RPMI8226 (cell line): Measurements from ENCODE around the gene MBD3L5.
"Not testable (repeated sequence)": the region's sequence is repeated elsewhere in the genome, so short reads cannot be mapped to it uniquely, and the experiment has no call there.

Experiments
- DNase-seq: peaks from one replicate; pipeline ENCODE4 v3.0.0-alpha.2; 2015

Gene MBD3L5

DNA sequence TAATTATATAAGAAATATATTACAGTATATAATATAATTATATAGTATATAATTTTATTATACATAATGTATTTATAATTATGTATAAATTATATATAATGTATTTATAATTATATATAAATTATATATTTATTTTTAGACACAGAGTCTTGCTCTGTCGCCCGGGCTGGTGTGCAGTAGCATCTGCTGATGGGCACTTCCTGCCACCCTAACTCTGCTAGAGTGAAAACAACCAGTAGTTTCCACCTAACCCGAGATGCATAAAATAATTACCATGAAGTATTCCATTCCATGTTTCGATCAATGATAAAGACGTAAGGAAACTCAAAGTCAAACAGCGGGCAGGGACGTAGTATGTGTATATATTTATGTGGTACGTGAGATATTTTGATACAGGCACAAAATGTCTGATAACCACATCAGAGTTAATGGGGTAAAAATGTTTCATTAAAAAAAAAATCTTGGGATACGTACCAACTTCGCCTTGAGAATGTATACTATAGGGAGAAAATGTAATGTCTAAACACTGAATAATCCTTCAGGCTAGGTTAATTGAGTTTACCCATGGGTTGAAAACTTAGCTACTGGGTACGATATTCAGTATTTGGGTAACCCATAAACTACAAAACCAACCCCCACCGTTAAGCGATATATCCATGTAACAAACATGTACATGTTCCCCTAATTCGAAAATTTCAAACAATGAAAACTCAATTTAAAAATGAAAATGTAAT lies 24.4 kb downstream of the MBD3L5 start:
- not testable (repeated sequence) for DNase-seq

GRCh38 chr19:7055679-7056078 lies 25.3 kb downstream of the MBD3L5 start:
- DNase-seq: not testable (repeated sequence)

DNA sequence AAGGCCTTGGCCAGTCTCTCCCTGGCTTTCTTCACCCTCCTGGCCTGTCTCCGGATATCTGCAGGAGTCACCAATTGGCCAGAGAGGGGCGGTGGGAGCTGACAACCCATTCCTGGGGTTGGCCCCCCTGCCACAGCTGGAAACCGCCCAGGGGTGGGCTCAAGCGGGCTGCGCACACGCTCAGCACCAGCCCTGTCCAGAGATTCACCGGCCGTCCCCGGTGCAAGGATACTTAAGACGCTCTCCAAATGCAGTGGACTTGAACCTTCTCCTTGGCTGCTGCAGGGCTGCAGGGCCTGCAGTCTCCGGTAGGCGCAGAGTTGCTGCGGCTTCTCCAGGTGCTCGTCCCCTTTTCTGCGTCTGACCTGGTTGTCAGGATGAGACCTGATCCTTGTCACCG lies 26.0 kb downstream of the MBD3L5 start:
- not testable (repeated sequence) for DNase-seq

- not testable (repeated sequence) for DNase-seq
Measured at GRCh38 chr19:7058576-7058975, 28.2 kb downstream of the MBD3L5 start, which contains the start of gene MBD3L3. Gene MBD3L3 (minus strand): TSS chr19:7058676. CDS start chr19:7058605, 71 bp downstream.

- DNase-seq: not testable (repeated sequence)
Measured at GRCh38 chr19:7059977-7060376, 29.6 kb downstream of the MBD3L5 start.

DNA sequence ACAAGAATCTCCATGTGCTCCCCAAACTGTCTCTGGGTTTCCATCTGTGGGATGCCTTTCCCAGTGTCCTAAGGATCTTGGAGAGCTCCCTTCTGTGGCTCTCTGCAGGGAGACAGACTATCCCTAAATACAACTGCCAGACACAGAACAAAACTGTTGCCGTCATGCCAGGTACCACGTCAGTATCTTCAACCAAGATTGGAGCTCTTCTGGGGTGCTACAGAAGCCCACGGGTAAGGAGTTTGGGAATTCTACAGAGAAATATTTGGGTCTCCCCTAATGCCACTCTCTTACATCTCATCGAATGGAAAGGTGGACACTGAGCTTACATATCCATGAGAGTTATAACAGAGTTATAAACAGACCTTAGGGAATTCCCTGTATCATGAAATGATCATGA lies 33.0 kb downstream of the MBD3L5 start:
- no peak for DNase-seq

DNA sequence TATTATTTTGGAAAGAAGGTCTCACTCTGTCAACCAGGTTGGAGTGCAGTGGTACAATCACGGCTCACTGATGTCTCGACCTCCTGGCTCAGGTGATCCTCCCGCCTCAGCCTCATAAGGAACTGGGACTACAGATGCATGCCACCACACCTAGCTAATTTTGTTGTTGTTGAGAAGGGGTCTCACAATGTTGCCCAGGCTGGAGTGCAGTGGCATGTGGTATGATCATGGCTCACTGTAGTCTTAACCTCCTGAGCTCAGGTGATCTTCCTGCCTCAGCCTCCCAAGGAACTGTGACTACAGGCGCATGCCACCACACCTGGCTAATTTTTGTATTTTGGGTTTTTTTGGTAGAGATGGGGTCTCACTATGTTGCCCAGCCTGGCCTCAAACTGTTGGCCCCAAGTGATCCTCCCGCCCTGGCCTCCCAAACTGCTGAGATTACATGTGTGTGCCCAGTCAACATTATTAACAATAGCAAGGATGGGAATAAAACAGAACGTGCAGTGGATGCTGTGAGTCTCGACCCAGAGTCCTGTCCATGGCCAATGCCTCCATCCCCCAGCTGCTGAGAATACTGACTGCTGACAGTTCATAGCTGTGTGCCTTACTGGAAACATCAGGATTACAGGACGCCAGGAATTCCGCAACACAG lies 33.5 kb downstream of the MBD3L5 start:
- no peak for DNase-seq

- peak; percentile 47 for DNase-seq
Measured at GRCh38 chr19:7067122-7067521, 36.7 kb downstream of the MBD3L5 start.

- no peak for DNase-seq
Measured at GRCh38 chr19:7067716-7068115, 37.3 kb downstream of the MBD3L5 start.

- DNase-seq: no peak
Measured at GRCh38 chr19:7068599-7068998, 38.2 kb downstream of the MBD3L5 start.

DNA sequence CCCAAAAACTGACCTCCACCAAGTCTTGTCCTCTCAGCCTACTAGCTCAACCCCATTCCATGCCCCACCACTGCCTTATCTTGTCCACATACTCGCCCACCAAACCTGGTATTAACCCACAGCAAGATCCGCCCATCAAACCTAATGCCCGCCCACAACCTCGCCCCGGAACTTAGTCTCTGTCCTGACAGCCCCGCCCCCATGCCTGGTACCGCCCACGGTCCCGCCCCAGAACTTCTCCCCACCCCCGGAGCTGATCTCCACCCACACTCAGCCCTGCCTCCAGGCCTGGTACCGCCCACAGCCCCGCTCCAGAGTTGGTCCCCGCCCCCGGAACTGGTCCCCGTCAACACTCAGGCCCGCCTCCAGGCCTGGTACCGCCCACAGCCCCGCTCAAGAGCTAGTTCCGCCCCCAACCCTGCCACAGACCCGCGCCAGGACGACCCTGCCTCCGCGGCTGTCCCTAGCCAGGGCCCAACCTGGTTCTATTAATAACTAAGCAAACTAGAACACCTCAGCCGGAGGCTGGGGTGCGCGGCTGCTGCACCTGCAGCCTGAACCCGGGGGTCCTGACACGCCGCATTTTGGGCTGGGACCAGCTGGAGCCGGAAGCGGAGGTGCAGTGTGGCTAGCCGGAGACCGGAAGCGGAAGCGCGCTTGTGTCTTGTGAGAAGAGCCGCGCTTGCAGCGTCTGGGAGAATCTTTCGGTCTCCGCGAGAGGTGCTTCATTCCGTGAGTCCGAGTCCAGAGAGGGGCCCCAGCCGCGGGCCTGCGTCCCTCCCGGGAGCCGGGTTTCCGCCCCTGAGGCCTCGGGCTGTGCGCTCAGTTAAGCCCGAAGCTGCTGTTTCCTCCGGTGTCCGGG lies 38.9 kb downstream of the MBD3L5 start, which contains the start of gene ZNF557:
TSS of gene ZNF557 (plus strand) at position 662 of the 862 bp plus-strand sequence. CDS start 5,372 bp downstream, outside the sequence.
- DNase-seq: peak; percentile 99

DNA sequence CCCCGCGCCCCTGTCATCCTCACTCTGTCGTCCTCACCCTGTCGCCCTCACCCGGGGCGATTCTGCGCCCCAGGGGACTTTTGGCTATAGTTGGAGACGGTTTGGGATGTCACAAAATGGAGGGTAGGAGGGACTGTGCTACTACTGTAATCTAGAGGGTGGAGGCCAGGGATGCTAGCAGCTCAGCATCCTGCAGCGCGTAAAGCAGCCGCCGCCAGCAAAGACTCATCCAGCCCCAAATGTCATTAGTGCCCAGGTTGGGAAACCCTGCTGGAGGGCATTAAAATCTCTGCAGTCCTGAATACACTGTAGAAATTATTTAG lies 39.5 kb downstream of the MBD3L5 start:
- no peak for DNase-seq

- no peak for DNase-seq
Measured at GRCh38 chr19:7072541-7072940, 42.2 kb downstream of the MBD3L5 start.

DNA sequence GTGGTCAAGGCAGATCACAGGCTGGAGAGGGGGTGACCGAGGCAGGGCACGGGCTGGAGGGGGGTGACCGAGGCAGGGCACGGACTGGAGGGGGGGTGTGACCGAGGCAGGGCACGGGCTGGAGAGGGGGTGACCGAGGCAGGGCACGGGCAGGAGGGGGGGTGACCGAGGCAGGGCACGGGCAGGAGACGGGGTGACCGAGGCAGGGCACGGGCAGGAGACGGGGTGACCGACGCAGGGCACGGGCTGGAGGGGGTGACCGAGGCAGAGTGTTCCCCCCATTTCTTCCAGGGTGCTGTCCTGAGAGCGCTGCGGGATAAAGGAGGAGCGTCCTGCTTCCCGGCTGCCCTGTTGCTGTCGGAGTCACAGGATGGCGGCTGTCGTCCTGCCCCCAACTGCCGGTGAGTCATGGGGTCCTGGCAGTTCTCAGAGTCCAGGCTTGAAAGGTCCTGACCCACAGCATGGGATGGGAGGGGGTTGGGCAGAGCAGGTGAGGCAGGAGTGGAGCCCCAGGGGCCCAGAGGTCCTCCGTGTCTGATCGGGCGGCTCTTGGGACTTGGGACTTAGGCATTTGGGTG lies 44.4 kb downstream of the MBD3L5 start:
- DNase-seq: no peak

- no peak for DNase-seq
Measured at GRCh38 chr19:7076151-7076550, 45.8 kb downstream of the MBD3L5 start.

GRCh38 chr19:7078008-7078407 lies 47.6 kb downstream of the MBD3L5 start:
- no peak for DNase-seq
